ENCODE results near the gene ARG1. TPM values are rescaled to one million over a fixed set of nuclear protein-coding genes. Genes with fewer than 3 reads are reported as not detected.

ARG1 gene
- total RNA-seq, 1 donor from 2014 or later: not detected

DNA sequence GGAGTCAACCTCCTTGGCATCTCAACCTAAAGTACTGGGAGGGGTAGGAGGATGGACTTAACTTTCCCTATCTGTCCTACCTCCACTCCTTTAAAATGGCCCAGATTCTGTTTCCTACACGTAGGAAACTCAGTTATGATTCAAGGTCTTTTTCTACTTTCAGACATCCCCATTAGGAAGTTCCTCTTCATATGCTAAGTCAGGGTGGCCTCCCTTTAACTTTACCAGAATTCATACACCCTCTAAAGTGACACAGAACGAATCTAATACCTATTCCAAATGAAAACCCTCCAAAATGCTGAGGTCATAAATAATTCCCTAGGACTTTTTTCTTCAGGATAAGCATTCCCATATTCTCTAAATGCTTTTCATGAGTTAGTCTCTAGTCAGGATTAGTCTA is 15.6 kb downstream of the ARG1 start:
- H3K36me3 Mint-ChIP-seq: peaks cover 41% of the 10 kb centered on the region
- no peak overlapping the region for H3K4me3 Mint-ChIP-seq
- H3K27me3 Mint-ChIP-seq (ENCODE audit: low read depth): no peaks in the 10 kb centered on the region

DNA sequence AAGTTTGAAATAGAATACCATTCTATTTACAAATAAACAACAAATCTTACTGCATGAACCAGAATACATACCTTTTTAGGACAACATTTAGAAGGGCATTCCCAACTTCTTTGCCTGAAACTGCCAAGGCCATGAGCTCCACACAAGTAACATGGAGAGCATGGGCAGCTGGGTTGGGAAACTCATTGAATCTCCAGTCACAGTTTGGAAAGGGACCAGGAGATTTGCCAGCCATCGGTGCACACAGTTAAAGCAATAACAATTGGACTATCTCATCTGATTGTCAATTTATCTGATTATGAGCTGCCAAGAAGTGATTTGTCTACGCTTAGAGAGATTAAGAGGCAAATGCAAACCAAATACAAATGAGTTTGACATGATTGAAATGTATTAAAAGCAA is 19.9 kb downstream of the ARG1 start:
- Mint-ChIP-seq H3K4me3 (no peak overlapping the region), H3K36me3 (peaks cover 36% of the 10 kb centered on the region), H3K4me1 (no peaks in the 10 kb centered on the region), H3K9me3 (no peaks in the 10 kb centered on the region), H3K27ac (no peak overlapping the region), H3K27me3 (ENCODE audit: low read depth) (no peaks in the 10 kb centered on the region)
- DNase-seq (ENCODE audit: low spot score in 2 of 2, unreplicated experiment in 2 of 2): no peak
- TF ChIP-seq, protein P1, sequence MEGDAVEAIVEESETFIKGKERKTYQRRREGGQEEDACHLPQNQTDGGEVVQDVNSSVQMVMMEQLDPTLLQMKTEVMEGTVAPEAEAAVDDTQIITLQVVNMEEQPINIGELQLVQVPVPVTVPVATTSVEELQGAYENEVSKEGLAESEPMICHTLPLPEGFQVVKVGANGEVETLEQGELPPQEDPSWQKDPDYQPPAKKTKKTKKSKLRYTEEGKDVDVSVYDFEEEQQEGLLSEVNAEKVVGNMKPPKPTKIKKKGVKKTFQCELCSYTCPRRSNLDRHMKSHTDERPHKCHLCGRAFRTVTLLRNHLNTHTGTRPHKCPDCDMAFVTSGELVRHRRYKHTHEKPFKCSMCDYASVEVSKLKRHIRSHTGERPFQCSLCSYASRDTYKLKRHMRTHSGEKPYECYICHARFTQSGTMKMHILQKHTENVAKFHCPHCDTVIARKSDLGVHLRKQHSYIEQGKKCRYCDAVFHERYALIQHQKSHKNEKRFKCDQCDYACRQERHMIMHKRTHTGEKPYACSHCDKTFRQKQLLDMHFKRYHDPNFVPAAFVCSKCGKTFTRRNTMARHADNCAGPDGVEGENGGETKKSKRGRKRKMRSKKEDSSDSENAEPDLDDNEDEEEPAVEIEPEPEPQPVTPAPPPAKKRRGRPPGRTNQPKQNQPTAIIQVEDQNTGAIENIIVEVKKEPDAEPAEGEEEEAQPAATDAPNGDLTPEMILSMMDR (IDR thresholded peaks at IDR 0.05; ENCODE audit: unreplicated experiment): no peak

More for the DNA sequence above, 15.6 kb downstream of the ARG1 start:
- H3K9me3 Mint-ChIP-seq: no peaks in the 10 kb centered on the region
- no peak for DNase-seq (ENCODE audit: low spot score in 2 of 2, unreplicated experiment in 2 of 2)
- no peaks in the 10 kb centered on the region for H3K4me1 Mint-ChIP-seq
- H3K27ac Mint-ChIP-seq: no peak overlapping the region
- TF ChIP-seq, protein P1 (IDR thresholded peaks at IDR 0.05; ENCODE audit: unreplicated experiment): no peak

DNA sequence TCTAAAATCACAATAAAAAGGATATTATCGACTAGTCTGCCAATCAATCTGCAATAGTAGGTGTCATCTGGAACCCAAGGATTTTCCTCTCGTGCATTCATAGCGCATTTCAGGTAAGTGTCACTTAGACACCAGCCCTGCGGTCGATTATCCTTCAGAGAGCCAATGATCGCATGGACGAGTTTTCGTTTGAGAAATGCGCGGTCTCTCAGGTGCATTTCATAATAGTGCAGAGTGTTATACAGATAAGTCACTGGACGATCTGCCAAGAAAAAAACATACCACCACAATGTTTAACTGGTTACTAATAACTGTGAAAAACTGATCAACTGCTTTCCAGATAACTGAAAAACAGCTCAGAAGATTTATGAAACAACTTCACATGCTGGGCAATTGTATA is 21.0 kb downstream of the ARG1 start:
- Mint-ChIP-seq H3K4me1 (no peaks in the 10 kb centered on the region), H3K4me3 (no peak overlapping the region)

DNA sequence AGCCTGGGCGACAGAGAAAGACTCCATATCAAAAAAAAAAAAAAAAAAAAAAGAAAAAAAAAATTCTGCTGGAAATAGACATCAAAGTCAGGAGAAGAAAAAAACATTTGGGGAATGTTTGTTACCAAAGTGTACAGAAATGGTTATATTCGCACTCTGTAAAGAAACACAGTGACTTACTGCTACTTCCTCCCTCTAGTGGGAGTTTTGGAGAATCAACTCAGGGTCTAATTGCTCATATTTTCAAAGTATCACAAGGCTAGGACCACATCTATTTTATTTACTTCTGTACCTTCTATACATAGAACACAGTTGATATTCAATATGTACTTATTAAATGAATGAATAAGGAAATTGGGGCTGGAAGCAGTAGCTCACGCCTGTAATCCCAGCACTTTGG is 24.4 kb downstream of the ARG1 start:
- no peaks in the 10 kb centered on the region for H3K27me3 Mint-ChIP-seq (ENCODE audit: low read depth)
- TF ChIP-seq, protein P1 (IDR thresholded peaks at IDR 0.05; ENCODE audit: unreplicated experiment): peak; percentile 15
- no peaks in the 10 kb centered on the region for H3K9me3 Mint-ChIP-seq
- peaks cover 41% of the 10 kb centered on the region for H3K36me3 Mint-ChIP-seq
- no peak overlapping the region for H3K4me3 Mint-ChIP-seq
- H3K4me1 Mint-ChIP-seq: no peaks in the 10 kb centered on the region
- no peak for DNase-seq (ENCODE audit: low spot score in 2 of 2, unreplicated experiment in 2 of 2)
- no peak overlapping the region for H3K27ac Mint-ChIP-seq

More for the DNA sequence above, 21.0 kb downstream of the ARG1 start:
- peaks cover 39% of the 10 kb centered on the region for H3K36me3 Mint-ChIP-seq
- H3K27me3 Mint-ChIP-seq (ENCODE audit: low read depth): no peaks in the 10 kb centered on the region
- no peak for DNase-seq (ENCODE audit: low spot score in 2 of 2, unreplicated experiment in 2 of 2)
- no peak overlapping the region for H3K27ac Mint-ChIP-seq
- TF ChIP-seq, protein P1 (IDR thresholded peaks at IDR 0.05; ENCODE audit: unreplicated experiment): no peak
- no peaks in the 10 kb centered on the region for H3K9me3 Mint-ChIP-seq

DNA sequence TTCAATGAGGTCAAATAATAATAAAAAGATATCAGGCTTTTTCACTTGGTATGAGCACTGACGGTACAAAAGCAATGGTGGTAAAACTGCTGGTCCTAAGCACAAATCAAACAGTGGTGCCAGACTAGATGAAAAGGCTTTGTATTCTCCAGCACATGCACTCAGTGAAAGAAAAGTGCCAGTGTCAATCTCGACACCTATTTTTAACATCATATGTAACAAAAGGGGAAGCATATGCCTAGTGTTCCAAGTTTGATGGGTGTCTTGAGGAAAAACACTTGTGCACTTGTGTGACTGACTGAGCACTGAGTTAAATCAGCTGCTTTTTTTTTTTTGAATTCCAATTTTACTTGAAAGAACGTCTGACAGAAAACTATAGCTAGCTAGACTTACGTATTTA is 27.7 kb downstream of the ARG1 start:
- TF ChIP-seq, protein P1 (IDR thresholded peaks at IDR 0.05; ENCODE audit: unreplicated experiment): no peak
- H3K27ac Mint-ChIP-seq: no peak overlapping the region
- H3K36me3 Mint-ChIP-seq: peaks cover 32% of the 10 kb centered on the region
- no peak overlapping the region for H3K4me3 Mint-ChIP-seq
- DNase-seq (ENCODE audit: low spot score in 2 of 2, unreplicated experiment in 2 of 2): no peak
- H3K9me3 Mint-ChIP-seq: no peaks in the 10 kb centered on the region
- no peaks in the 10 kb centered on the region for H3K4me1 Mint-ChIP-seq
- H3K27me3 Mint-ChIP-seq (ENCODE audit: low read depth): no peaks in the 10 kb centered on the region

DNA sequence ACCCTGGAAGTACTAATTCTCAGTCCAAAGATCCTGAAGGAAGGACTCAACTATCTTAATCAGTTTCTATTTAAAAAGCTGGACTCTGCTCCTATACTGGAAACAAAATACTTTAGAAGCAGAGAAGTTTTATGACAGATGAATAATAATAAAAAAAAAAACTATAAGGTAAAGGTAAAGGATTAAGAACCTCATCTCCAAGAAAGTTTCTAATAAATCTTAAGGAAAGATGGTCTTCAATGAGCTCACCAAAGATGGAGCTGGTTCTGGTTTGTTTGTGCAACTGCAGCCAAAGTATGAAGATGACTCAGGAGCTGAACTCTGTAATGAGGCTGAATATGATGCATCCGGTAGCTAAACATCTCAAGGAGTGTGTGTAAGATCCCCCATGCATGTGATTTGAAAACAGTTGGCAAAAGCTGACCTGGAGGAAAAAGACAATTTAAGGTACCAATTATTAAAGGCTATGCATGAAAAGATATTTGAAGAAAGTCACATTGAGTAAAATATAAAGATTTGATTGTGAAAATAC is 29.8 kb downstream of the ARG1 start:
- Mint-ChIP-seq H3K4me1 (no peaks in the 10 kb centered on the region), H3K27ac (no peak overlapping the region), H3K9me3 (no peaks in the 10 kb centered on the region), H3K36me3 (peaks cover 38% of the 10 kb centered on the region), H3K4me3 (no peak overlapping the region), H3K27me3 (ENCODE audit: low read depth) (no peaks in the 10 kb centered on the region)
- no peak for DNase-seq (ENCODE audit: low spot score in 2 of 2, unreplicated experiment in 2 of 2)
- TF ChIP-seq, protein P1 (IDR thresholded peaks at IDR 0.05; ENCODE audit: unreplicated experiment): no peak
